Pancreas (tissue), 10 donors: Measurements from ENCODE around the gene KIAA0825. TPM values are rescaled to one million over a fixed set of nuclear protein-coding genes. Genes with fewer than 3 reads are reported as not detected.

Experiments used
- ATAC-seq, 4 donors: fragments of 200-7000 bp; cut with Tn5 transposase; one replicate each; pipeline versions ENCODE4 v1.8.0 to v1.9.1; 2020; ENCODE audit warnings: mild to moderate bottlenecking in 4 of 4, moderate library complexity in 4 of 4
- DNase-seq, 6 donors: peaks; one replicate each; pipeline ENCODE4 v3.0.0-alpha.2; 2020
- FAIRE-seq: peaks from 2 replicates; lab custom pipeline; 2012; peaks lifted over from hg19 to GRCh38; lab: Jason Lieb, UNC
- H3K27ac ChIP-seq, 4 donors: fragments of 200-600 bp; sonication (generic); 1 replicate in 3 of 4; 2 replicates in 1 of 4; pipeline versions ENCODE4 v1.5.0 to v1.8.0; 2020
- H3K27me3 ChIP-seq, 4 donors: fragments of 200-600 bp; one replicate each; pipeline ENCODE4 v1.8.0; 2021
- H3K36me3 ChIP-seq, 3 donors: fragments of 200-600 bp; sonication (generic) in 1 of 3; one replicate each; pipeline versions ENCODE4 v1.5.0 to v1.8.0; 2020 to 2021
- H3K4me1 ChIP-seq, 3 donors: fragments of 200-600 bp; one replicate each; pipeline ENCODE4 v1.8.0; 2021
- H3K4me3 ChIP-seq, 4 donors: fragments of 200-600 bp; sonication (generic) in 2 of 4; one replicate each; pipeline versions ENCODE4 v1.5.0 to v1.8.0; 2020 to 2021
- H3K9me3 ChIP-seq, 4 donors: fragments of 200-600 bp; one replicate each; pipeline ENCODE4 v1.8.0; 2021
- CTCF ChIP-seq, 4 donors: fragments of 200-600 bp; sonication (generic) in 3 of 4; IDR thresholded peaks; one replicate each; pipeline versions ENCODE4 v1.5.0 to v1.8.0; 2021; ENCODE audit warnings: antibody characterized with exemption in 4 of 4
- WGBS, 2 donors: extraction: QIAGEN DNeasy Blood & Tissue Kit; methylation state at CpG; one replicate each; pipeline ENCODE4 v1.1.7; 2013; 5-methylcytosine and 5-hydroxymethylcytosine counted together
- intact Hi-C, 3 donors: fragments of 100-400 bp; cut with DNase I; formaldehyde crosslinking; loops; one replicate each; pipeline versions ENCODE4 v1.11.1 to v1.14.2; 2022
- polyA plus RNA-seq, 2 donors: library from polyadenylated mRNA; stranded (reverse); fragments of 200-250 nt; gene quantifications; one replicate each; pipeline ENCODE4 v1.2.3, GENCODE V29; 2013
- total RNA-seq, 6 donors: library from RNA; stranded (reverse); fragmentation: NEBNext Ultra II Directional in 4 of 6; extraction: Animal tissue kit (Norgen Biotek cat#: 25700) in 4 of 6; gene quantifications; one replicate each; pipeline versions ENCODE4 v1.2.1 to v1.2.4, GENCODE V29; 2021 to 2023
- donor health status: healthy with polysubstance abuse.
- donor health status: DM: no; HTN: no; CAD: no; lungs with moderate emphysema.
- donor health status: DM: no; HTN: no; CAD: no.
- donor health status: control.
- donor health status: control.
- donor health status: Bipolar disorder and iron deficiency.
- donor health status: DM: yes; HTN: yes; CAD: no.
- donor health status: DM: no; HTN: no; CAD: no.
- donor health status: DM: no; HTN: no; CAD: no.
- donor health status: DM: yes; HTN: yes; CAD: no.

The KIAA0825 gene
- total and polyA plus RNA-seq, 8 donors = 0.33 to 3.1 (median 2.0) TPM

GRCh38 chr5:94397508-94397907, 220.9 kb downstream of the KIAA0825 start:
- TF ChIP-seq CTCF (IDR thresholded peaks at IDR 0.05) = no peak
- Histone ChIP-seq H3K27ac (no peak overlapping the region), H3K4me1 (no peaks in the 10 kb centered on the region), H3K36me3 (no peaks in the 10 kb centered on the region), H3K9me3 (no peaks in the 10 kb centered on the region), H3K27me3 (no peaks in the 10 kb centered on the region), H3K4me3 (no peak overlapping the region)
- DNase-seq (no peak), ATAC-seq (no peak), FAIRE-seq (no peak)
- intact Hi-C loops = no loop called here

DNA sequence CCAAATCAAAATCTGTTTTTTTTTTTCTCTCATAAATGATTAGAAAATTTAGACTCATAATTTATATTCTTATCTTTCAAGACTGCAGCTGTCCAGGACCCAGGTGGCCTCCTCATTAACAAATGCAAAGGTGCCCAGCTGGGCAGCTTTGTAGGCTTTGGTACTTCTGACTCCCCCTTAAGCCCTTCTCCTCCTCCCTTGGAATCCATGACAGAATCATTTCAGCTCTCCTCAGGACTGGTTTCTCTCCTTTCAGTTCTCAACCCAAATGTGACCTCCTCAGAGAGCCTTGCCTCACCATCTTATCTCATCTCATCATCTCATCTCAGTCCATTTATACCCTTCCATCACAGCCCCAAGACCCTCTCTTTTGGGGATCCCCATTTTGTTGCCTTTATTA, 221.7 kb downstream of the KIAA0825 start:
- DNase-seq = no peak
- no peaks in the 10 kb centered on the region for H3K36me3 ChIP-seq
- intact Hi-C loops = no loop called here
- FAIRE-seq = no peak
- H3K4me1 ChIP-seq = no peaks in the 10 kb centered on the region
- no peaks in the 10 kb centered on the region for H3K9me3 ChIP-seq
- ATAC-seq = no peak
- H3K27ac ChIP-seq = no peak overlapping the region
- H3K4me3 ChIP-seq = no peak overlapping the region
- TF ChIP-seq CTCF (IDR thresholded peaks at IDR 0.05) = no peak
- H3K27me3 ChIP-seq = no peaks in the 10 kb centered on the region

DNA sequence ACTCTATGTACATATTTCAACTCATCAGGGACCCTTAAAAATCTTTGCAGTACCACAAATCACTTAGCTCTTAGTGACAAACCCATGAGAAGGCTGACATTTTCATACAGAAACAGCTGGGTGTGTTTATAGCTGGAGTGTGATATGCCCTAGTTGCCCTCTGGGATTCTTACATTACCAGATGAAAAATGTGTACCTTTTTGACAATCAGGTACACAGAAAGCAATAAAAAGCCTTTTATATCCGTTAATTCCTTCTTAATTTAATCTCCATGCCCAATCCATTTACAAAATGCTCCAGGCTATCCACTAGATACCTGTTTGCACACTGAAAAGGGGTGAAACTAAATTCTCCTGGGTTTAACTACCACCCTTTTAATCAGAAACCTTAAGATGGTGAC, 222.9 kb downstream of the KIAA0825 start:
- no peaks in the 10 kb centered on the region for H3K9me3 ChIP-seq
- WGBS, 2 donors = 55 to 57% methylated on average over 1 of the region's 1 CpG
- intact Hi-C loops = no loop called here
- H3K4me3 ChIP-seq = no peak overlapping the region
- FAIRE-seq = no peak
- H3K27ac ChIP-seq = no peak overlapping the region
- H3K36me3 ChIP-seq = no peaks in the 10 kb centered on the region
- H3K4me1 ChIP-seq = no peaks in the 10 kb centered on the region
- no peaks in the 10 kb centered on the region for H3K27me3 ChIP-seq
- no peak for TF ChIP-seq CTCF (IDR thresholded peaks at IDR 0.05)
- ATAC-seq = no peak
- no peak for DNase-seq

- H3K4me3 ChIP-seq = no peak overlapping the region
- WGBS, 2 donors = 93 to 100% methylated on average over 1 of the region's 1 CpG
- no peaks in the 10 kb centered on the region for H3K27me3 ChIP-seq
- intact Hi-C loops = no loop called here
- no peak for ATAC-seq
- no peaks in the 10 kb centered on the region for H3K36me3 ChIP-seq
- H3K27ac ChIP-seq = no peak overlapping the region
- DNase-seq = no peak
- TF ChIP-seq CTCF (IDR thresholded peaks at IDR 0.05) = no peak
- H3K4me1 ChIP-seq = no peaks in the 10 kb centered on the region
- FAIRE-seq = no peak
- H3K9me3 ChIP-seq = no peaks in the 10 kb centered on the region
These were observed 226.4 kb downstream of the KIAA0825 start for GRCh38 chr5:94391996-94392395.

DNA sequence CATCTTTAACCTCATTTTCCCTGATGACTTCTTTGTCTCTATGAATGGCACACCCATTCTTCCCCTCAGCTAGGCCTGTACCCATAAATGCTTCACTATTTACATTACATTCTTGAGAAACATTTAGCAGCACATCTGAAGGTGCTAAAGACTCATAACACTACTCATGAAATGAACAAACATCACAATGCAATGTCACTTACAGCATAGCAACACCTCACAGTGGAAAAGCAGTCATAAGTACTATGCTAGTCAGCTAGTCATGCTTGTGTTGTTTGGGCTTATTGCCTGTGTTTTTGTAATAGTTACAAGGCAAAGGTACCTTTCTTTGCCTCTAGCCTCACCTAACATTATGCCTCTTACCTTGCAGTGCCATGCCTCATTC, 228.9 kb downstream of the KIAA0825 start:
- no peak for TF ChIP-seq CTCF (IDR thresholded peaks at IDR 0.05)
- DNase-seq (no peak), ATAC-seq (no peak), FAIRE-seq (no peak)
- no peak overlapping the region for H3K4me3 ChIP-seq
- no peaks in the 10 kb centered on the region for H3K36me3 ChIP-seq
- no peaks in the 10 kb centered on the region for H3K4me1 ChIP-seq
- no peaks in the 10 kb centered on the region for H3K9me3 ChIP-seq
- no peaks in the 10 kb centered on the region for H3K27me3 ChIP-seq
- H3K27ac ChIP-seq = no peak overlapping the region
- intact Hi-C loops = no loop called here
